B cell (primary cell): Measurements from ENCODE around the gene GSX1.

Experiments used
- CTCF ChIP-seq: fragments of 200-600 bp; IDR thresholded peaks from one replicate; pipeline ENCODE4 v1.8.0; 2022; ENCODE audit warnings: antibody characterized with exemption, mild to moderate bottlenecking
- EZH2 ChIP-seq: IDR thresholded peaks from 2 replicates; pipeline ENCODE4 v1.6.1; 2012; ENCODE audit warnings: borderline replicate concordance, low read depth, mild to moderate bottlenecking, moderate library complexity, low read length; ENCODE audit not compliant: insufficient read depth, poor library complexity, severe bottlenecking

GRCh38 chr13:27794921-27795717 lies 2.8 kb downstream of the GSX1 start:
- TF ChIP-seq CTCF (no peak), EZH2 (no peak)
